Mesodermal cell (in vitro differentiated cells): ENCODE data around the gene C1orf35.

Experiments used
- H3K27ac ChIP-seq: 2 replicates; pipeline ENCODE4 v1.7.0; 2013; ENCODE audit warnings: mild to moderate bottlenecking, low read depth, low read length, moderate library complexity; ENCODE audit not compliant: severe bottlenecking
- H3K36me3 ChIP-seq: 2 replicates; pipeline ENCODE4 v1.7.1; 2013; ENCODE audit warnings: mild to moderate bottlenecking, low read length, moderate library complexity; ENCODE audit not compliant: control insufficient read depth, insufficient read depth
- H3K4me1 ChIP-seq: one replicate; pipeline ENCODE4 v1.7.1; 2013; ENCODE audit warnings: mild to moderate bottlenecking, low read length; ENCODE audit not compliant: insufficient read depth, control insufficient read depth, poor library complexity, severe bottlenecking
- H3K4me3 ChIP-seq: 2 replicates; pipeline ENCODE4 v1.7.0; 2013; ENCODE audit warnings: low read length, control low read depth, mild to moderate bottlenecking; ENCODE audit not compliant: insufficient read depth, poor library complexity, severe bottlenecking; ENCODE audit errors: extremely low read depth
- H3K9me3 ChIP-seq: 2 replicates; pipeline ENCODE4 v1.7.1; 2013; ENCODE audit warnings: mild to moderate bottlenecking, low read length, moderate library complexity; ENCODE audit not compliant: control insufficient read depth
- WGBS, 2 experiments: methylation state at CpG; one replicate each; pipeline ENCODE4 v1.1.5; 2013; ENCODE audit warnings: missing lambda C conversion rate in 2 of 2; ENCODE audit not compliant: insufficient coverage in 2 of 2; 5-methylcytosine and 5-hydroxymethylcytosine counted together

The C1orf35 gene

GRCh38 chr1:228147768-228148167 is 44.6 kb upstream of the C1orf35 start:
- H3K36me3 ChIP-seq = peaks cover 40% of the 10 kb centered on the region
- peaks cover 20% of the 10 kb centered on the region for H3K4me1 ChIP-seq
- 88 to 98% methylated on average over 3 to 4 of the region's 4 CpGs for WGBS, 2 experiments

GRCh38 chr1:228147151-228147693 is 44.1 kb upstream of the C1orf35 start:
- peaks cover 39% of the 10 kb centered on the region for H3K36me3 ChIP-seq
- 93 to 95% methylated on average over 16 to 18 of the region's 20 CpGs for WGBS, 2 experiments
- no peak overlapping the region for H3K27ac ChIP-seq
- no peaks in the 10 kb centered on the region for H3K9me3 ChIP-seq
- peaks cover 20% of the 10 kb centered on the region for H3K4me1 ChIP-seq
- no peak overlapping the region for H3K4me3 ChIP-seq

More at GRCh38 chr1:228147768-228148167, 44.6 kb upstream of the C1orf35 start:
- H3K9me3 ChIP-seq = no peaks in the 10 kb centered on the region
- H3K4me3 ChIP-seq = no peak overlapping the region
- no peak overlapping the region for H3K27ac ChIP-seq

- peaks cover 44% of the 10 kb centered on the region for H3K36me3 ChIP-seq
- 85 to 93% methylated on average over 8 to 16 of the region's 18 CpGs for WGBS, 2 experiments
- H3K4me1 ChIP-seq = peaks cover 23% of the 10 kb centered on the region
- H3K9me3 ChIP-seq = no peaks in the 10 kb centered on the region
- no peak overlapping the region for H3K4me3 ChIP-seq
- no peak overlapping the region for H3K27ac ChIP-seq
Observed at GRCh38 chr1:228146417-228147150, 43.5 kb upstream of the C1orf35 start.

- 96 to 99% methylated on average over 26 to 28 of the region's 31 CpGs for WGBS, 2 experiments
- Histone ChIP-seq H3K4me3 (no peak overlapping the region), H3K27ac (no peak overlapping the region), H3K4me1 (peaks cover 18% of the 10 kb centered on the region), H3K36me3 (peaks cover 45% of the 10 kb centered on the region), H3K9me3 (no peaks in the 10 kb centered on the region)
Observed at GRCh38 chr1:228145463-228146416, 42.6 kb upstream of the C1orf35 start.

GRCh38 chr1:228144993-228145343 is 41.8 kb upstream of the C1orf35 start:
- Histone ChIP-seq H3K27ac (no peak overlapping the region), H3K36me3 (peaks cover 45% of the 10 kb centered on the region)
- WGBS, 2 experiments = 93 to 96% methylated on average over 8 of the region's 8 CpGs

GRCh38 chr1:228144193-228144992 is 41.3 kb upstream of the C1orf35 start:
- Histone ChIP-seq H3K36me3 (peaks cover 45% of the 10 kb centered on the region), H3K4me1 (peaks cover 13% of the 10 kb centered on the region), H3K4me3 (no peak overlapping the region), H3K9me3 (no peaks in the 10 kb centered on the region), H3K27ac (no peak overlapping the region)
- WGBS, 2 experiments = 91 to 96% methylated on average over 11 to 13 of the region's 16 CpGs

More at GRCh38 chr1:228144993-228145343, 41.8 kb upstream of the C1orf35 start:
- Histone ChIP-seq H3K4me3 (no peak overlapping the region), H3K9me3 (no peaks in the 10 kb centered on the region), H3K4me1 (peaks cover 17% of the 10 kb centered on the region)

- Histone ChIP-seq H3K9me3 (no peaks in the 10 kb centered on the region), H3K4me3 (no peak overlapping the region), H3K36me3 (peaks cover 44% of the 10 kb centered on the region), H3K27ac (no peak overlapping the region), H3K4me1 (peaks cover 6% of the 10 kb centered on the region)
- WGBS, 2 experiments = 95% methylated on average over 9 to 11 of the region's 12 CpGs
Observed at GRCh38 chr1:228143480-228144192, 40.5 kb upstream of the C1orf35 start.

GRCh38 chr1:228142701-228143136 is 39.6 kb upstream of the C1orf35 start:
- Histone ChIP-seq H3K36me3 (peaks cover 35% of the 10 kb centered on the region), H3K4me3 (no peak overlapping the region), H3K9me3 (no peaks in the 10 kb centered on the region), H3K27ac (no peak overlapping the region), H3K4me1 (peaks cover 4% of the 10 kb centered on the region)
- WGBS, 2 experiments = 94 to 99% methylated on average over 9 to 11 of the region's 11 CpGs

- Histone ChIP-seq H3K4me3 (no peak overlapping the region), H3K36me3 (peaks cover 30% of the 10 kb centered on the region), H3K9me3 (no peaks in the 10 kb centered on the region), H3K27ac (no peak overlapping the region), H3K4me1 (peaks cover 4% of the 10 kb centered on the region)
- 94 to 95% methylated on average over 12 to 14 of the region's 16 CpGs for WGBS, 2 experiments
Observed at GRCh38 chr1:228142155-228142691, 39.1 kb upstream of the C1orf35 start.
